Tongue (tissue), 2 donors: ENCODE data around the gene SLC4A3. TPM values are rescaled to one million over a fixed set of nuclear protein-coding genes. Genes with fewer than 3 reads are reported as not detected.

Experiments
- DNase-seq: peaks from one replicate; pipeline ENCODE4 v3.0.0-alpha.2; 2015
- total RNA-seq: library from RNA; depleted of rRNA; stranded (reverse); fragments of >200 nt; gene quantifications from one replicate; pipeline ENCODE4 v1.2.3, GENCODE V29; 2014

Gene SLC4A3
- total RNA-seq, 1 donor from 2014 or later = 1.5 TPM

- no peak for DNase-seq
Measured at GRCh38 chr2:219631904-219632759, 4.7 kb downstream of the SLC4A3 start.

- no peak for DNase-seq
Measured at GRCh38 chr2:219632760-219633105, 5.3 kb downstream of the SLC4A3 start.

GRCh38 chr2:219633276-219634065, 6.0 kb downstream of the SLC4A3 start:
- no peak for DNase-seq

- DNase-seq = no peak
Measured at GRCh38 chr2:219634171-219634940, 6.9 kb downstream of the SLC4A3 start.

- DNase-seq = no peak
Measured at GRCh38 chr2:219634951-219635751, 7.7 kb downstream of the SLC4A3 start.

- DNase-seq = no peak
Measured at GRCh38 chr2:219636144-219636915, 8.9 kb downstream of the SLC4A3 start.

- DNase-seq = no peak
Measured at GRCh38 chr2:219636941-219637841, 9.8 kb downstream of the SLC4A3 start.

- no peak for DNase-seq
Measured at GRCh38 chr2:219637842-219638185, 10.4 kb downstream of the SLC4A3 start.

GRCh38 chr2:219638217-219638947, 11.0 kb downstream of the SLC4A3 start:
- DNase-seq = no peak

- no peak for DNase-seq
Measured at GRCh38 chr2:219638948-219639755, 11.7 kb downstream of the SLC4A3 start.

GRCh38 chr2:219641390-219642068, 14.1 kb downstream of the SLC4A3 start:
- DNase-seq = no peak

GRCh38 chr2:219642069-219642454, 14.6 kb downstream of the SLC4A3 start:
- DNase-seq = no peak

GRCh38 chr2:219642465-219643083, 15.1 kb downstream of the SLC4A3 start:
- peak; percentile 98 for DNase-seq

- no peak for DNase-seq
Measured at GRCh38 chr2:219643084-219643473, 15.6 kb downstream of the SLC4A3 start.

- DNase-seq = no peak
Measured at GRCh38 chr2:219643788-219644398, 16.5 kb downstream of the SLC4A3 start.

- peak; percentile 89 for DNase-seq
Measured at GRCh38 chr2:219644801-219645480, 17.5 kb downstream of the SLC4A3 start.
